Esophagus squamous epithelium (tissue), 5 donors: Measurements from ENCODE around the gene DNMT3L. TPM values are rescaled to one million over a fixed set of nuclear protein-coding genes. Genes with fewer than 3 reads are reported as not detected.

Source experiments
- DNase-seq: peaks from one replicate; lab custom pipeline; 2025; lab: John Stamatoyannopoulos, UW
- H3K27ac ChIP-seq, 4 donors: fragments of 200-600 bp; sonication (generic); one replicate each; pipeline ENCODE4 v1.5.1; 2016 to 2019; ENCODE audit warnings: mild to moderate bottlenecking in 1 of 4
- H3K27me3 ChIP-seq, 4 donors: fragments of 200-600 bp; sonication (generic); 1 replicate in 3 of 4; 2 replicates in 1 of 4; pipeline versions ENCODE4 v1.5.1 to v1.6.0; 2017 to 2021; ENCODE audit warnings: antibody characterized with exemption in 1 of 4
- H3K36me3 ChIP-seq, 3 donors: fragments of 200-600 bp; sonication (generic); one replicate each; pipeline ENCODE4 v1.5.1; 2016 to 2019
- H3K4me1 ChIP-seq, 3 donors: fragments of 200-600 bp; sonication (generic); one replicate each; pipeline ENCODE4 v1.5.1; 2017 to 2019
- H3K4me3 ChIP-seq, 4 donors: fragments of 200-600 bp; sonication (generic); 1 replicate in 3 of 4; 2 replicates in 1 of 4; pipeline ENCODE4 v1.5.1; 2016 to 2019; ENCODE audit warnings: mild to moderate bottlenecking in 2 of 4, moderate library complexity in 1 of 4
- H3K9me3 ChIP-seq, 3 donors: fragments of 200-600 bp; sonication (generic); one replicate each; pipeline ENCODE4 v1.5.1; 2016 to 2019
- CTCF ChIP-seq, 6 experiments: fragments of 450-650 bp in 4 of 6; fragments of 200-600 bp in 2 of 6; sonication (generic) in 2 of 6; IDR thresholded peaks; one replicate each; pipeline ENCODE4 v1.5.1; 2016 to 2019; ENCODE audit warnings: antibody characterized with exemption in 6 of 6, mild to moderate bottlenecking in 4 of 6, moderate library complexity in 4 of 6
- POLR2A ChIP-seq, 4 donors: fragments of 450-650 bp; IDR thresholded peaks; one replicate each; pipeline ENCODE4 v1.6.1; 2017; ENCODE audit warnings: antibody characterized with exemption in 4 of 4, mild to moderate bottlenecking in 4 of 4, moderate library complexity in 3 of 4
- WGBS, 2 donors: methylation state at CpG; one replicate each; pipeline ENCODE4 v1.1.5; 2018; 5-methylcytosine and 5-hydroxymethylcytosine counted together
- intact Hi-C: fragments of 100-400 bp; cut with DNase I; formaldehyde crosslinking; loops from one replicate; pipeline ENCODE4 v1.15.0; 2022
- total RNA-seq, 4 donors: library from RNA; depleted of rRNA; stranded (reverse); fragments of >200 nt; gene quantifications; one replicate each; pipeline ENCODE4 v1.1.0, GENCODE V29; 2016
- donor health status: DM: yes; HTN: yes; CAD: no.

Gene DNMT3L
- total RNA-seq, 4 donors from 2014 or later, result not detected

GRCh38 chr21:44295646-44296045, 33.9 kb upstream of the DNMT3L start:
- no peak for DNase-seq
- 59% methylated on average over 3 of the region's 10 CpGs; no CpG with 5 or more reads in 1 of the 2 donors for WGBS, 2 donors
- H3K27me3 ChIP-seq, result peaks cover 0 to 59% (median 0%) of the 10 kb centered on the region in 4 donors
- no peak overlapping the region for H3K27ac ChIP-seq
- no peak for TF ChIP-seq CTCF (IDR thresholded peaks at IDR 0.05)
- TF ChIP-seq POLR2A (IDR thresholded peaks at IDR 0.05), result no peak
- peaks cover 10 to 46% (median 14%) of the 10 kb centered on the region in 3 donors for H3K4me1 ChIP-seq
- no peaks in the 10 kb centered on the region for H3K36me3 ChIP-seq
- H3K9me3 ChIP-seq, result no peaks in the 10 kb centered on the region
- intact Hi-C loops, result no loop called here
- H3K4me3 ChIP-seq, result no peak overlapping the region

DNA sequence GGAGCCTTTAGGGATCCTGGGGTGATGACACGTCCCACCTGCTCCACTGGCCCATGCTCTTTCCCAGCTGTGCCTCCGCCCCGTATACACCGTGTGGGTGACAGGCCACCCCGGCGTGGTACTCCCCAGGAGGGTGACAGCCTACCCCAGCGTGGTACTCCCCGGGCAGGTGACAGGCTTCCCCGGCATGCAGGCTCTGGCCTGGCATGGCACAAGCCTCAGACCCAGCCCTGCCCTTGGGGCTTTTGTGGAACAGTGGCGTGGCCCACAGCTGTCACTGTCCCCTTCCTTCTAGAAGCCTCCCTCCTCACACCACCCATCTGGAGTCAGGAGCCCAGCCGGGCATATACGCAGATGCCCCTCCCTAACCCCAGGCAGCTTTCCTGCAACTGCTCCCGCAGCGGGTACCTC, 33.5 kb upstream of the DNMT3L start:
- Histone ChIP-seq H3K36me3 (no peaks in the 10 kb centered on the region), H3K27me3 (peaks cover 0 to 63% (median 0%) of the 10 kb centered on the region in 4 donors), H3K4me3 (no peak overlapping the region), H3K27ac (no peak overlapping the region), H3K9me3 (no peaks in the 10 kb centered on the region), H3K4me1 (peaks cover 9 to 43% (median 14%) of the 10 kb centered on the region in 3 donors)
- 22 to 27% methylated on average over 4 to 6 of the region's 14 CpGs for WGBS, 2 donors
- DNase-seq, result no peak
- TF ChIP-seq POLR2A (IDR thresholded peaks at IDR 0.05), result no peak
- TF ChIP-seq CTCF (IDR thresholded peaks at IDR 0.05), result no peak
- intact Hi-C loops, result no loop called here

GRCh38 chr21:44294391-44295162, 32.9 kb upstream of the DNMT3L start:
- Histone ChIP-seq H3K4me3 (no peak overlapping the region), H3K36me3 (no peaks in the 10 kb centered on the region), H3K9me3 (no peaks in the 10 kb centered on the region), H3K27me3 (peaks cover 0 to 69% (median 0%) of the 10 kb centered on the region in 4 donors), H3K4me1 (peaks cover 9 to 42% (median 14%) of the 10 kb centered on the region in 3 donors), H3K27ac (no peak overlapping the region)
- TF ChIP-seq CTCF (IDR thresholded peaks at IDR 0.05) (no peak), POLR2A (IDR thresholded peaks at IDR 0.05) (no peak)
- 4 to 48% methylated on average over 4 to 7 of the region's 26 CpGs for WGBS, 2 donors
- no peak for DNase-seq
- intact Hi-C loops, result no loop called here

DNA sequence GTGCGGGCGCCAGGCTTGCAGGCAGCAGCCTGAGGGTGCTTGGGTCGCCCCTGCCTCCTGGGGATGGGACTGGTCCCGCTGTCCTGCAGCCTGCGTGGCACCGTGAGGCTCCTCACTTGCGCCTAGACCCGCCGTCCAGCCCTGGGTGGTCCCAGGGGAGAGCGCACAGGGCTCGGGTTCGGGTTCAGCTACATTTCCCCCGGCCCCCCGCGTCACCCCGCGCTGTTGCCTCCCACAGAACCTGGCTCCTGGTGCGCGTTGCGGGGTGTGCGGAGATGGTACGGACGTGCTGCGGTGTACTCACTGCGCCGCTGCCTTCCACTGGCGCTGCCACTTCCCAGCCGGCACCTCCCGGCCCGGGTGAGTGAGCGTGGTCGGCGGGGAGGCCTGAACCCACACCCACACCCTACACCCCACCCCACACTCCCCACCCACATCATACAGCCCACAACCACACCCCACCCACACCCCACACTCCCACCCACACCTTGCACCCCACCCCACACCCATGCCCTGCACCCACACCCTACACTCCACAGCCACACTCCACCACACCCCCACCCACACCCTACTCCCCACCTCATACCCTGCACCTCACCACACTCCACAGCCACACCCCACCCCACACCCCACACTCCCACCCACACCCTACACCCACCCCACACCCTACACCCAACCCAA, 32.0 kb upstream of the DNMT3L start:
- H3K4me1 ChIP-seq, result peaks cover 5 to 33% (median 14%) of the 10 kb centered on the region in 3 donors
- H3K4me3 ChIP-seq, result no peak overlapping the region
- H3K36me3 ChIP-seq, result no peaks in the 10 kb centered on the region
- DNase-seq, result no peak
- intact Hi-C loops, result no loop called here
- no peaks in the 10 kb centered on the region for H3K9me3 ChIP-seq
- no peak for TF ChIP-seq CTCF (IDR thresholded peaks at IDR 0.05)
- no peak for TF ChIP-seq POLR2A (IDR thresholded peaks at IDR 0.05)
- 36 to 76% methylated on average over 5 to 15 of the region's 33 CpGs for WGBS, 2 donors
- no peak overlapping the region for H3K27ac ChIP-seq
- peaks cover 0 to 74% (median 0%) of the 10 kb centered on the region in 4 donors for H3K27me3 ChIP-seq

DNA sequence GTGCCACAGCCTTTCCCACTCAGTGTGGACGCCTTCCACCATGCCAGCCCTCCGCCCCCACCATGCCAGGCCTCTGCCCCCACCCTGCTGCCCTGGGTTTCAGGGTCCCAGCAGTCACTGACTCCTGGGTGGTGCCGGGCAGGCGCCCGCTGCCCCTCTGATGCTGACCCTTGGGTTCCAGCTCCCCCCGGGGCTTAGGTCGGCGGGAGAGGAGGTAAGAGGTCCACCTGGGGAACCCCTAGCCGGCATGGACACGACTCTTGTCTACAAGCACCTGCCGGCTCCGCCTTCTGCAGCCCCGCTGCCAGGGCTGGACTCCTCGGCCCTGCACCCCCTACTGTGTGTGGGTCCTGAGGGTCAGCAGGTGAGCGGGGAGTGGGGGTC, 31.1 kb upstream of the DNMT3L start:
- TF ChIP-seq CTCF (IDR thresholded peaks at IDR 0.05) (no peak), POLR2A (IDR thresholded peaks at IDR 0.05) (no peak)
- intact Hi-C loops, result no loop called here
- H3K27ac ChIP-seq, result no peak overlapping the region
- WGBS, 2 donors, result no CpG with 5 or more reads among the region's 15 CpGs
- peaks cover 0 to 83% (median 0%) of the 10 kb centered on the region in 4 donors for H3K27me3 ChIP-seq
- no peak for DNase-seq
- no peaks in the 10 kb centered on the region for H3K36me3 ChIP-seq
- peaks cover 3 to 24% (median 14%) of the 10 kb centered on the region in 3 donors for H3K4me1 ChIP-seq
- H3K4me3 ChIP-seq, result no peak overlapping the region
- no peaks in the 10 kb centered on the region for H3K9me3 ChIP-seq
